ENCODE data around the gene KIAA0040. TPM values are rescaled to one million over a fixed set of nuclear protein-coding genes. Genes with fewer than 3 reads are reported as not detected.

Gene KIAA0040
- total and polyA plus RNA-seq, 2 donors (not counting 1 experiment from before 2014, with no cell fraction given): 93.6 to 106 TPM

DNA sequence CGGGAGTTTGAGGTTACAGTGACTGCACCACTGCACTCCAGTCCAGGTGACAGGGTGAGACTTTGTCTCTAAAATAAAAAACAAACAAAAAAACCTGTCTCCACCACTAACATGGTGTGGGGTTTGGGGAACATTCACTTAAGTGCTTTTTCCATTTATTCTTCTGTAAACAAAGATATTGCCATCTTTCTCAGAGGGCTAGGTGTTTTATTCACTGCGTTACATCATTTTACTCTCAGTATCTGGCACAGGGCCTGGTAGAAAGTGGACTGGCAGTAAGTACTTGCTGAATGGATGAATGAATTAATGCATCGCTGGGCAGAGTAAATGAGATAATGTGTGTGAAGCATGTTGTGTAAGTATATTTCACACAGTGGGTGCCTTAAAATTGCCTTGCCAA, 20.1 kb downstream of the KIAA0040 start:
- no peak overlapping the region for H3K9ac ChIP-seq (ENCODE audit: low read length)
- no CpG with 5 or more reads among the region's 3 CpGs for WGBS (ENCODE audit: insufficient coverage)
- no peak for ATAC-seq (ENCODE audit: low read depth)
- peaks cover 24 to 90% of the 10 kb centered on the region in 2 experiments for H3K36me3 ChIP-seq (replicated peaks in 1 of 2; ENCODE audit: control extremely low read depth in 1 of 2, control insufficient read depth in 1 of 2, extremely low read depth in 1 of 2, insufficient read depth in 2 of 2, low read length in 1 of 2)
- H4K20me1 ChIP-seq (ENCODE audit: control insufficient read depth, insufficient read depth, low read length, poor library complexity, severe bottlenecking): peaks cover 91% of the 10 kb centered on the region
- H3K27me3 Mint-ChIP-seq: no peaks in the 10 kb centered on the region
- CTCF ChIA-PET: interaction anchor here (0.6 to 5.4 kb wide), 4 partner anchors 18 to 147 kb away, joined by 3 to 40 read pairs (median 10); no protein-coding TSS in a partner anchor
- DNase-seq: no peak
- no peak overlapping the region for H3K4me3 ChIP-seq (ENCODE audit: control extremely low read depth in 1 of 5, extremely low read depth in 1 of 5, insufficient read depth in 1 of 5, low read depth in 2 of 5, low read length in 4 of 5)
- H3K4me1 ChIP-seq (ENCODE audit: control insufficient read depth in 2 of 2, insufficient read depth in 2 of 2, low read length in 2 of 2): peaks cover 32 to 35% of the 10 kb centered on the region in 2 donors
- peaks cover 84% of the 10 kb centered on the region for H3K4me1 Mint-ChIP-seq
- no peak overlapping the region for H2AFZ ChIP-seq (ENCODE audit: insufficient read depth, low read depth, low read length, poor library complexity, severe bottlenecking)
- intact Hi-C loops (cut with micrococcal nuclease): no loop called here
- H3K4me3 Mint-ChIP-seq: no peak overlapping the region
- no peak overlapping the region for H3K27ac Mint-ChIP-seq
- peak overlapping the region in 1 of 2 donors; percentile 54 for H3K27ac ChIP-seq (ENCODE audit: low read length in 2 of 2)
- no peak overlapping the region for H3K4me2 ChIP-seq (replicated peaks; ENCODE audit: low read depth, low read length, poor library complexity, severe bottlenecking)
- POLR2A ChIA-PET: no interaction called here
- no peaks in the 10 kb centered on the region for H3K9me3 ChIP-seq (ENCODE audit: control extremely low read depth in 1 of 3, control insufficient read depth in 2 of 3, insufficient read depth in 1 of 3, low read length in 2 of 3)
- H3K27me3 ChIP-seq (replicated peaks in 1 of 4; ENCODE audit: control extremely low read depth in 1 of 4, control insufficient read depth in 3 of 4, insufficient read depth in 4 of 4, low read length in 3 of 4): no peaks in the 10 kb centered on the region
- peaks cover 87% of the 10 kb centered on the region for H3K79me2 ChIP-seq (ENCODE audit: control insufficient read depth, insufficient read depth, low read length)
- TF ChIP-seq EZH2 (IDR thresholded peaks at IDR 0.05; ENCODE audit: borderline replicate concordance, insufficient read depth, low read depth, low read length, poor library complexity, severe bottlenecking) (no peak), CTCF (IDR thresholded peaks at IDR 0.05) (no peak)
- no peaks in the 10 kb centered on the region for H3K9me3 Mint-ChIP-seq (ENCODE audit: insufficient read depth)

DNA sequence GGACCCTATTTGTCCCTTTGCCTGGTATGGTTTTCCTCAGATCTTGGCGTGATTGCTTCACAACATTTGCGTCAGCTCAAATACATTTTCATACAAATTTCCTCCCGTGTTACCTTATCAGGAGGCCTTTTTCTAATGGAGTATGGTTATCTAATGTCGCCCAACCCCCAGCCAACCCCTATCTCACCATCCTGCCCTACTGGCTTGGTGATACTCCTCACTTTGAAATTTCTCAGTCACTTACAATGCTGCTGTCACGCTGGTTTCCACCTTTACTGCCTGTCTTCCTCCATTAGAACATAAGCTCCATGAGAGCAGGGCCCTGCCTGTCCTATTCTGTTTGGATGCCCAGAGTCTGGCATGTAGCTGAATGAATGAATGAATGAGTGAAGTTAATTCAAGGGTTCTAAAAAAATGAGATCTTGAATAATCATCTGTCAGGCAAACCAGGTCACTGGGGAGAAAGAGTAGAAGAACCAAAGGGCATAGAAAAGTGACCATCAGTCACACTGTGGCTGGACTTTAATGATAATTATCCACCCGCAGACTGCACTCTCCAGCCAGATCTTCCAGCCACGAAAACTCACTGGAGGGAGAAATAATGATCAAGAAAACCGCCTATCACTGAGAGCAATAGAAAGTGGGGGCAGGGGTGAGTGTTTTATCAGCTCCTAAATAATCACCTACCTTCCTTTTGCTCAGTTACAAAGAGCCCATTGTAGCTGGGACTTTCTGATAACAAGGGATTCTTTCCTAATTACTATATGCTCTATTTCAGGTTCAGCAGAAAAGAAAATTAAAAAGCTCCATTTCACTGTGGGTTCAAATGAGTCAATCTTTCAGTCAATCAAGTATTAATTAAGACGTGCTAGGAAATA, 21.3 kb downstream of the KIAA0040 start:
- Histone ChIP-seq H3K9me3 (ENCODE audit: control extremely low read depth in 1 of 3, control insufficient read depth in 2 of 3, insufficient read depth in 1 of 3, low read length in 2 of 3) (no peaks in the 10 kb centered on the region), H3K4me3 (ENCODE audit: control extremely low read depth in 1 of 5, extremely low read depth in 1 of 5, insufficient read depth in 1 of 5, low read depth in 2 of 5, low read length in 4 of 5) (no peak overlapping the region), H4K20me1 (ENCODE audit: control insufficient read depth, insufficient read depth, low read length, poor library complexity, severe bottlenecking) (peaks cover 91% of the 10 kb centered on the region), H3K36me3 (replicated peaks in 1 of 2; ENCODE audit: control extremely low read depth in 1 of 2, control insufficient read depth in 1 of 2, extremely low read depth in 1 of 2, insufficient read depth in 2 of 2, low read length in 1 of 2) (peaks cover 23 to 91% of the 10 kb centered on the region in 2 experiments), H3K27me3 (replicated peaks in 1 of 4; ENCODE audit: control extremely low read depth in 1 of 4, control insufficient read depth in 3 of 4, insufficient read depth in 4 of 4, low read length in 3 of 4) (no peaks in the 10 kb centered on the region), H2AFZ (ENCODE audit: insufficient read depth, low read depth, low read length, poor library complexity, severe bottlenecking) (no peak overlapping the region), H3K4me1 (ENCODE audit: control insufficient read depth in 2 of 2, insufficient read depth in 2 of 2, low read length in 2 of 2) (peaks cover 28 to 30% of the 10 kb centered on the region in 2 donors), H3K27ac (ENCODE audit: low read length in 2 of 2) (peak overlapping the region in 1 of 2 donors; percentile 54), H3K79me2 (ENCODE audit: control insufficient read depth, insufficient read depth, low read length) (peaks cover 85% of the 10 kb centered on the region), H3K9ac (ENCODE audit: low read length) (no peak overlapping the region), H3K4me2 (replicated peaks; ENCODE audit: low read depth, low read length, poor library complexity, severe bottlenecking) (no peak overlapping the region)
- TF ChIP-seq EZH2 (IDR thresholded peaks at IDR 0.05; ENCODE audit: borderline replicate concordance, insufficient read depth, low read depth, low read length, poor library complexity, severe bottlenecking) (no peak), CTCF (IDR thresholded peaks at IDR 0.05) (no peak)
- ChIA-PET CTCF (interaction anchor here (1.0 to 5.4 kb wide), 4 partner anchors 10 to 148 kb away, joined by 3 to 40 read pairs (median 10); no protein-coding TSS in a partner anchor), POLR2A (no interaction called here)
- no peaks in the 10 kb centered on the region for H3K9me3 Mint-ChIP-seq (ENCODE audit: insufficient read depth)
- H3K27ac Mint-ChIP-seq: peak overlapping the region; percentile 66
- no peaks in the 10 kb centered on the region for H3K27me3 Mint-ChIP-seq
- intact Hi-C loops (cut with micrococcal nuclease): no loop called here
- no peak overlapping the region for H3K4me3 Mint-ChIP-seq
- no CpG with 5 or more reads among the region's 9 CpGs for WGBS (ENCODE audit: insufficient coverage)
- ATAC-seq (ENCODE audit: low read depth) (no peak), DNase-seq (no peak)
- peaks cover 78% of the 10 kb centered on the region for H3K4me1 Mint-ChIP-seq

Measured in B cell (primary cell).